Upper lobe of left lung (tissue), 6 donors: ENCODE data around the gene PAEP. TPM values are rescaled to one million over a fixed set of nuclear protein-coding genes. Genes with fewer than 3 reads are reported as not detected.

ENCODE experiments used
- ATAC-seq, 2 donors: fragments of 200-7000 bp; cut with Tn5 transposase; one replicate each; pipeline ENCODE4 v1.9.1; 2022; ENCODE audit warnings: mild to moderate bottlenecking in 2 of 2, moderate library complexity in 2 of 2; ENCODE audit not compliant: low FRiP score in 2 of 2
- DNase-seq, 2 donors: peaks; one replicate each; pipeline ENCODE4 v3.0.0-alpha.2; 2019 to 2020
- H3K27ac ChIP-seq, 4 donors: fragments of 200-600 bp; sonication (generic); one replicate each; pipeline ENCODE4 v1.5.1; 2016 to 2019
- H3K27me3 ChIP-seq, 4 donors: fragments of 200-600 bp; sonication (generic); one replicate each; pipeline ENCODE4 v1.5.1; 2017 to 2019
- H3K36me3 ChIP-seq, 4 donors: fragments of 200-600 bp; sonication (generic); one replicate each; pipeline ENCODE4 v1.5.1; 2016 to 2019
- H3K4me1 ChIP-seq, 4 donors: fragments of 200-600 bp; sonication (generic); one replicate each; pipeline ENCODE4 v1.5.1; 2018 to 2019
- H3K4me3 ChIP-seq, 4 donors: fragments of 200-600 bp; sonication (generic); one replicate each; pipeline ENCODE4 v1.5.1; 2017 to 2019; ENCODE audit warnings: mild to moderate bottlenecking in 2 of 4, moderate library complexity in 1 of 4
- H3K9me3 ChIP-seq, 4 donors: fragments of 200-600 bp; sonication (generic); one replicate each; pipeline ENCODE4 v1.5.1; 2018 to 2019
- EP300 ChIP-seq, 4 donors: sonication (generic); formaldehyde crosslinking; IDR thresholded peaks; one replicate each; pipeline ENCODE4 v1.5.1; 2017; ENCODE audit warnings: antibody characterized with exemption in 4 of 4, control low read depth in 2 of 4
- POLR2A ChIP-seq, 4 donors: fragments of 450-650 bp; IDR thresholded peaks; one replicate each; pipeline ENCODE4 v1.5.1; 2016 to 2017; ENCODE audit warnings: antibody characterized with exemption in 4 of 4, mild to moderate bottlenecking in 2 of 4
- POLR2AphosphoS5 ChIP-seq, 2 donors: sonication (generic); formaldehyde crosslinking; IDR thresholded peaks; one replicate each; pipeline ENCODE4 v1.5.1; 2017; ENCODE audit warnings: antibody characterized with exemption in 2 of 2
- WGBS, 2 donors: methylation state at CpG; one replicate each; pipeline ENCODE4 v1.1.5; 2017 to 2018; 5-methylcytosine and 5-hydroxymethylcytosine counted together
- total RNA-seq, 6 donors: library from RNA; depleted of rRNA in 4 of 6; stranded (reverse); fragments of >200 nt in 4 of 6; gene quantifications; one replicate each; pipeline versions ENCODE4 v1.1.0 to v1.2.1, GENCODE V29; 2016 to 2021
- TF ChIP-seq, protein P1 (sequence below), 6 experiments: fragments of 450-650 bp in 4 of 6; fragments of 200-600 bp in 2 of 6; sonication (generic) in 2 of 6; IDR thresholded peaks; one replicate each; pipeline ENCODE4 v1.5.1; 2016 to 2019; ENCODE audit warnings: antibody characterized with exemption in 6 of 6
- donor health status: DM: no; HTN: no; CAD: no; lungs with moderate emphysema.
- donor health status: DM: no; HTN: yes; CAD: no; lungs with severe emphysema.

Gene PAEP
- total RNA-seq, 6 donors from 2014 or later: 6.3 TPM; not detected in 5

DNA sequence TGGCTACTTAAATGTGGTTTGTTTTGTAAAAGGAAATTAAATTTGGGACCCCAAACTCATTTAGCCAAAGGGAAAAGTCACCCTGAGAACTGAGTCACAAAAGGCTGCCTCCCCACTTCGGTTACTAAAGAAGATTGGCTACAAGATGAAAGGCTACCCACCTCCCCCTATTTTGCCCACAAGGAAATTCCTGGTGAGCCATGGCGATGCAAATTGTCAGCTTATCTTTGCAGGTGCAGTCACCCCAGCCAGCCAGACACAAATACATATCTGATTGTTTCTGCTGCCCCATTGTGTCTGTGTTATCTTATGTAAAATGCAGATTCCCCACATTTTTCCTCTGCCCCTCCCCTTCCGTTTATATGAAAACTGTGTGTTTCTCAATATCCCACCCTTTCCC, 8.9 kb downstream of the PAEP start:
- TF ChIP-seq EP300 (IDR thresholded peaks at IDR 0.05) (no peak), POLR2A (IDR thresholded peaks at IDR 0.05) (no peak), POLR2AphosphoS5 (IDR thresholded peaks at IDR 0.05) (no peak)
- TF ChIP-seq, protein P1, sequence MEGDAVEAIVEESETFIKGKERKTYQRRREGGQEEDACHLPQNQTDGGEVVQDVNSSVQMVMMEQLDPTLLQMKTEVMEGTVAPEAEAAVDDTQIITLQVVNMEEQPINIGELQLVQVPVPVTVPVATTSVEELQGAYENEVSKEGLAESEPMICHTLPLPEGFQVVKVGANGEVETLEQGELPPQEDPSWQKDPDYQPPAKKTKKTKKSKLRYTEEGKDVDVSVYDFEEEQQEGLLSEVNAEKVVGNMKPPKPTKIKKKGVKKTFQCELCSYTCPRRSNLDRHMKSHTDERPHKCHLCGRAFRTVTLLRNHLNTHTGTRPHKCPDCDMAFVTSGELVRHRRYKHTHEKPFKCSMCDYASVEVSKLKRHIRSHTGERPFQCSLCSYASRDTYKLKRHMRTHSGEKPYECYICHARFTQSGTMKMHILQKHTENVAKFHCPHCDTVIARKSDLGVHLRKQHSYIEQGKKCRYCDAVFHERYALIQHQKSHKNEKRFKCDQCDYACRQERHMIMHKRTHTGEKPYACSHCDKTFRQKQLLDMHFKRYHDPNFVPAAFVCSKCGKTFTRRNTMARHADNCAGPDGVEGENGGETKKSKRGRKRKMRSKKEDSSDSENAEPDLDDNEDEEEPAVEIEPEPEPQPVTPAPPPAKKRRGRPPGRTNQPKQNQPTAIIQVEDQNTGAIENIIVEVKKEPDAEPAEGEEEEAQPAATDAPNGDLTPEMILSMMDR (IDR thresholded peaks at IDR 0.05): no peak
- 44 to 48% methylated on average over 3 of the region's 3 CpGs for WGBS, 2 donors
- ATAC-seq: no peak
- Histone ChIP-seq H3K4me1 (no peaks in the 10 kb centered on the region), H3K9me3 (peaks cover 0 to 7% (median 0%) of the 10 kb centered on the region in 4 donors), H3K27ac (no peak overlapping the region), H3K36me3 (no peaks in the 10 kb centered on the region), H3K4me3 (no peak overlapping the region), H3K27me3 (no peaks in the 10 kb centered on the region)
- DNase-seq: no peak

DNA sequence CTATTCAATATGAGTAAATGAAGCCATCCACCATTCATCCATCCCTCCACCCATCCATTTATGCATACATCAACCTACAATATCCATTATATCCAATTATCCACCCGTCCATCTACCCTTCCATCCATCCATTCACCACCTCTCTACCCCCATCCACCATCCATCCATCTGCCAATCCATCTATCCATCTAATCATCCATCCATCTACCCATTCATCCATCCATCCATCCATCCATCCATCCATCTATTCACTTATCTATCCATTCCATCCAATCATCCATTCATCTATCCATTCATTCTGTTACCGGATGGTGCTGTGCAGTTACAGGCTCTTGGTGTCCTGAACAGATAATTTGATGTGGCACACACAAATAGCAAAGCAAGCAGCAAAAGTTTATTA, 10.7 kb downstream of the PAEP start:
- Histone ChIP-seq H3K27me3 (no peaks in the 10 kb centered on the region), H3K36me3 (no peaks in the 10 kb centered on the region), H3K9me3 (peaks cover 0 to 7% (median 0%) of the 10 kb centered on the region in 4 donors), H3K4me1 (no peaks in the 10 kb centered on the region), H3K27ac (no peak overlapping the region), H3K4me3 (no peak overlapping the region)
- ATAC-seq (no peak), DNase-seq (no peak)
- no peak for TF ChIP-seq EP300 (IDR thresholded peaks at IDR 0.05)
- WGBS, 2 donors: 88 to 89% methylated on average over 2 of the region's 2 CpGs

DNA sequence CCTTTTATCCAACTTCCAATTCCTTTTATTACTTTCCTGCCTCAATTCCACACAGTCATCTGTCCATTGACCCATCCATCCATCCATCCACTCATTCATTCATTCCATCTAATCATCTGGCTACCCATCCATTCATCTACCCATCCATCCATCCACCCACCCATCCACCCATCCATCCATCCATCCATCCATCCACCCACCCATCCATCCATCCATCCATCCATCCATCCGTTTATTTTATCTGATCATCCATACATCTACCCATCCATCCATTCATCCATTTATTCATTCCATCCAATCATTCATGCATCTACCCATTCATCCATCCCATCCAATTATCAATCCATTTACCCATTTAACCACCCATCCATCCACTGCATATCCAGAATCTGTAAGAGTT, 11.6 kb downstream of the PAEP start:
- ATAC-seq: no peak
- 86% methylated on average over 1 of the region's 1 CpG for WGBS, 2 donors

DNA sequence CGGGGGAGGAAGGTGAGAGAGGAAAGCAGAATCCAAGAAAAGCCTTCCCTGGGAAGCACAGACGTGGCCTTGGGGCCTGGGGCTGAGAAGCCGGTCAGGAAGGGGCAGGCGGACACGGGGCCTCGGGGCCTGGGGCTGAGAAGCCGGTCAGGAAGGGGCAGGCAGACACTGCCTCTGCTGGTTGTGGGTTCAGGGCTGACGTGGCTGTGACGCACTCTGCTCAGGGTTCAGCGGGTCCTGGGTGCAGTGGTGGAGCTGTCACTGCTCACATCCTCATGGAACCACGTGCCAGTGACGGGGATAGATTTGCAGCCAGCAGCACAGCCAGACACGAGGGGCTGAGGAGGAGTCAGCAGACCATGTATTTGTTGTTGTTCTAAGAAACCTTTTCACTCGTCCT, 12.8 kb downstream of the PAEP start:
- Histone ChIP-seq H3K27me3 (no peaks in the 10 kb centered on the region), H3K27ac (no peak overlapping the region), H3K4me1 (no peaks in the 10 kb centered on the region), H3K9me3 (peaks cover 0 to under 1% (median 0%) of the 10 kb centered on the region in 4 donors), H3K36me3 (no peaks in the 10 kb centered on the region), H3K4me3 (no peak overlapping the region)
- ATAC-seq: no peak
- no peak for TF ChIP-seq POLR2AphosphoS5 (IDR thresholded peaks at IDR 0.05)
- no peak for TF ChIP-seq EP300 (IDR thresholded peaks at IDR 0.05)
- no peak for TF ChIP-seq POLR2A (IDR thresholded peaks at IDR 0.05)
- WGBS, 2 donors: 63 to 66% methylated on average over 13 to 14 of the region's 14 CpGs
- peak in 1 of 2 donors; percentile 57 for DNase-seq

More for the DNA sequence above, 11.6 kb downstream of the PAEP start:
- H3K9me3 ChIP-seq: peaks cover 0 to 7% (median 0%) of the 10 kb centered on the region in 4 donors
- no peaks in the 10 kb centered on the region for H3K27me3 ChIP-seq
- no peaks in the 10 kb centered on the region for H3K36me3 ChIP-seq
- TF ChIP-seq POLR2A (IDR thresholded peaks at IDR 0.05) (no peak), POLR2AphosphoS5 (IDR thresholded peaks at IDR 0.05) (no peak), EP300 (IDR thresholded peaks at IDR 0.05) (no peak)
- TF ChIP-seq, protein P1 (IDR thresholded peaks at IDR 0.05): no peak
- no peak overlapping the region for H3K27ac ChIP-seq
- DNase-seq: no peak
- no peak overlapping the region for H3K4me3 ChIP-seq
- no peaks in the 10 kb centered on the region for H3K4me1 ChIP-seq

DNA sequence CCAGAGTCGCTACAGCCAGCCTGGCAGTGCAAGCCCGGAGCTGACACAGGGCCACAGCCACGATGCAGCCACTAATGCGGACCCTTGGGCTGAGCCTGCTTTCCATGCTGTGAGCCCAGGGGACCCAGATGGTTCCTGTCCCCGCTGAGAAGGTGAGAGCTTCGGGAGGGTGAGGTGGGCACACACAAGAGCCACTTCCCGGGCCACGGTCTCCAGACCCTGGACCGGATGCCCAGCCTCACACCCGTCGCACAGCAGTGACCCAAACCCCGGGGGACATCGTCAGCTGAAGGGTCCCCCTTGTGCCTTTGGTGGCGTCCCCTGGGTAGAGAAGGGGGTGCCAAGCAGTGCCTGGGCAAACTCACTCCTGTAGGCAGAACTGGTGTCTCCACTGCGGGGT, 13.4 kb downstream of the PAEP start:
- WGBS, 2 donors: 85 to 90% methylated on average over 4 to 14 of the region's 15 CpGs
- Histone ChIP-seq H3K27me3 (no peaks in the 10 kb centered on the region), H3K9me3 (no peaks in the 10 kb centered on the region), H3K27ac (no peak overlapping the region), H3K36me3 (no peaks in the 10 kb centered on the region), H3K4me3 (no peak overlapping the region), H3K4me1 (no peaks in the 10 kb centered on the region)
- DNase-seq (peak in 1 of 2 donors; percentile 47), ATAC-seq (no peak)
- no peak for TF ChIP-seq POLR2A (IDR thresholded peaks at IDR 0.05)
- TF ChIP-seq POLR2AphosphoS5 (IDR thresholded peaks at IDR 0.05): no peak

DNA sequence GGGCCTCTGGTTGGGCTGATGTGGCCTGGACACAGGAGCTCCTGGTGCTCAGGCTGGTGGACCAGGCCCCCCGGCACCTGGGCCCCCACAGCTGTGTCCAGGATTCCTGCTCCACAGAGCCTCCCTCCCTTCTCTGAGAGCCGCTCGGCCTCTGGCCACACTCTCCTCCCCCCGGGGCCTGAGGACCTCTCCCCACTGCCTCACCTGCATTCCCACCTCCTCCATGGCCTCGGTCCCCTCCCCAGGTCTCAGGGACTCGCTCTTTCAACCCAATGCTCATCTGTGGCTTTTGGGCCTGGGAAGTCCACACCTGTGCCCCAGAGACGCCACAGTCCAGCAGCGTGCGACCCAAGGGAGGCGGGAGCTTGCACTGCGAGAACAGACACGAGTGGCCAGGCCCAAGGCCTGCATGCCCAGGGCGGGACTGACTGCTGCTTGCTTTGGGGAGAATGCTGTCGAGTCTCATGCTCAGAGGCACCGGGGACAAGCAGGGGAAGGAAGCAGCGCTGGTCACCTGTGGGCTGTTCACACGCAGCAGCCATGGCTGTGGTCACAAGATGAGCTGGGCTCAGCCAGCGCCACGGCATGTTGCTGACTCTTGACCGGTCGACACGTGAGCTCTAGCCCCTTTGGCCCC, 14.6 kb downstream of the PAEP start:
- no peaks in the 10 kb centered on the region for H3K9me3 ChIP-seq
- DNase-seq (peak in 1 of 2 donors; percentile 63), ATAC-seq (peak in 1 of 2 donors; percentile 23)
- TF ChIP-seq POLR2A (IDR thresholded peaks at IDR 0.05) (no peak), EP300 (IDR thresholded peaks at IDR 0.05) (no peak), POLR2AphosphoS5 (IDR thresholded peaks at IDR 0.05) (no peak)
- TF ChIP-seq, protein P1 (IDR thresholded peaks at IDR 0.05): no peak
- 72 to 83% methylated on average over 18 to 22 of the region's 22 CpGs for WGBS, 2 donors
- H3K36me3 ChIP-seq: no peaks in the 10 kb centered on the region
- no peaks in the 10 kb centered on the region for H3K27me3 ChIP-seq
- no peak overlapping the region for H3K27ac ChIP-seq
- no peak overlapping the region for H3K4me3 ChIP-seq
- no peaks in the 10 kb centered on the region for H3K4me1 ChIP-seq
